PC-9 (cell line): ENCODE measurements around the gene UNC119B. TPM values are rescaled to one million over a fixed set of nuclear protein-coding genes. Genes with fewer than 3 reads are reported as not detected.
A peak's percentile ranks its signal among the peaks of the same experiment; 100 is the strongest.
"Not testable (repeated sequence)": the region's sequence is repeated elsewhere in the genome, so short reads cannot be mapped to it uniquely, and the experiment has no call there.

Experiments used
- BruUV-seq: library from RNA; stranded (reverse); fragments of 400-500 nt; replicated peaks from 2 replicates; lab custom pipeline; 2021; lab: Mats Ljungman, UMichigan
- CTCF ChIA-PET: fragments of 300-600 bp; sonication (Branson Sonifier 250); formaldehyde crosslinking; loops from one replicate; lab custom pipeline; 2022; ENCODE audit warnings: antibody characterized with exemption; lab: Charles Lee
- POLR2A ChIA-PET: fragments of 300-600 bp; sonication (Branson Sonifier 250); formaldehyde crosslinking; loops from one replicate; lab custom pipeline; 2022; ENCODE audit warnings: antibody characterized with exemption; ENCODE audit not compliant: unreplicated experiment; lab: Charles Lee
- DNase-seq, 2 experiments: peaks; one replicate each; pipeline versions ENCODE4 v3.0.0 to v3.0.0-alpha.2; 2015 to 2022; ENCODE audit warnings: mixed read lengths in 1 of 2
- H2AFZ ChIP-seq: fragments of 200-600 bp; sonication (generic); 2 replicates; pipeline ENCODE4 v1.8.1; 2017; ENCODE audit warnings: antibody characterized with exemption
- H3F3A ChIP-seq: fragments of 200-600 bp; sonication (generic); 2 replicates; pipeline ENCODE4 v1.8.1; 2017; ENCODE audit warnings: antibody characterized with exemption, mild to moderate bottlenecking, low read depth; ENCODE audit not compliant: insufficient read depth
- H3K27ac ChIP-seq: fragments of 200-600 bp; sonication (generic); 2 replicates; pipeline ENCODE4 v1.6.1; 2016; ENCODE audit warnings: mixed run types
- H3K27me3 ChIP-seq: fragments of 200-600 bp; sonication (generic); 2 replicates; pipeline ENCODE4 v1.6.1; 2016; ENCODE audit warnings: low read depth, mixed run types; ENCODE audit not compliant: insufficient read depth
- H3K36me3 ChIP-seq: fragments of 200-600 bp; sonication (generic); 2 replicates; pipeline ENCODE4 v1.6.1; 2016; ENCODE audit warnings: low read depth, mixed run types
- H3K4me1 ChIP-seq: fragments of 200-600 bp; sonication (generic); replicated peaks from 2 replicates; pipeline ENCODE4 v1.6.1; 2016; ENCODE audit warnings: mixed run types; ENCODE audit not compliant: insufficient read depth
- H3K4me2 ChIP-seq: fragments of 200-600 bp; sonication (generic); 2 replicates; pipeline ENCODE4 v1.6.1; 2017; ENCODE audit warnings: mixed run types
- H3K4me3 ChIP-seq: fragments of 200-600 bp; sonication (generic); 2 replicates; pipeline ENCODE4 v1.6.1; 2016; ENCODE audit warnings: mixed run types
- H3K79me2 ChIP-seq: fragments of 200-600 bp; sonication (generic); 2 replicates; pipeline ENCODE4 v1.6.1; 2017; ENCODE audit warnings: low read depth, mixed run types
- H3K9me2 ChIP-seq: fragments of 200-600 bp; sonication (generic); 2 replicates; pipeline ENCODE4 v1.8.1; 2017; ENCODE audit warnings: mild to moderate bottlenecking; ENCODE audit not compliant: insufficient read depth
- H3K9me3 ChIP-seq: fragments of 200-600 bp; sonication (generic); 2 replicates; pipeline ENCODE4 v1.8.1; 2016; ENCODE audit warnings: low read depth; ENCODE audit not compliant: insufficient read depth
- H4K20me1 ChIP-seq: fragments of 200-600 bp; sonication (generic); 2 replicates; pipeline ENCODE4 v1.8.1; 2017; ENCODE audit not compliant: insufficient read depth
- CTCF ChIP-seq: fragments of 200-600 bp; sonication (generic); conservative IDR thresholded peaks from 2 replicates; pipeline ENCODE4 v1.6.1; 2017; ENCODE audit warnings: mixed run types, antibody characterized with exemption, mild to moderate bottlenecking, moderate library complexity
- EZH2 ChIP-seq: fragments of 200-600 bp; sonication (generic); IDR thresholded peaks from 2 replicates; pipeline ENCODE4 v1.8.0; 2017; ENCODE audit warnings: antibody characterized with exemption, low read depth
- intact Hi-C: fragments of 100-400 bp; cut with micrococcal nuclease; formaldehyde crosslinking; loops from one replicate; pipeline ENCODE4 v1.10.0; 2022; ENCODE audit not compliant: unreplicated experiment
- total RNA-seq: library from RNA; stranded (reverse); gene quantifications from 2 replicates; pipeline ENCODE4 v1.2.3, GENCODE V29; 2021

Gene UNC119B
- total RNA-seq, 1 experiment from 2014 or later = 25.9 TPM

- Histone ChIP-seq H3K9me2 (no peaks in the 10 kb centered on the region), H3F3A (peaks cover 11% of the 10 kb centered on the region; the same call in 1 of the 2 replicates), H3K36me3 (no peaks in the 10 kb centered on the region), H4K20me1 (no peaks in the 10 kb centered on the region), H3K27me3 (no peaks in the 10 kb centered on the region), H3K4me3 (peak within 1 kb of the TSS; percentile 65), H3K4me2 (peak within 1 kb of the TSS; percentile 80), H3K79me2 (no peaks in the 10 kb centered on the region), H2AFZ (peak within 1 kb of the TSS; percentile 82), H3K9me3 (no peaks in the 10 kb centered on the region), H3K4me1 (no peaks in the 10 kb centered on the region; the same call in 1 of the 2 replicates), H3K27ac (no peak within 1 kb of the TSS)
- CTCF ChIA-PET = no interaction called here
- BruUV-seq = no TSS peak
- TF ChIP-seq CTCF (no peak), EZH2 (no peak)
- POLR2A ChIA-PET = interaction anchor here (0.6 kb wide), 1 partner anchor 435 kb away, joined by 5 read pairs; no protein-coding TSS in a partner anchor
- intact Hi-C loops = no loop called here
- DNase-seq = peak; percentile 67 to 88
These were observed 15.6 kb downstream of the UNC119B start, which contains the start of gene ACADS for GRCh38 chr12:120725659-120726509. TSS of gene ACADS (plus strand) at chr12:120725826. CDS start at chr12:120725886, 60 bp downstream.

- BruUV-seq = no TSS peak
- intact Hi-C loops = no loop called here
- H3F3A ChIP-seq = peaks cover 11% of the 10 kb centered on the region; the same call in 1 of the 2 replicates
- H3K36me3 ChIP-seq = no peaks in the 10 kb centered on the region
- peak overlapping the region; percentile 65; the same call in 1 of the 2 replicates for H3K4me3 ChIP-seq
- H2AFZ ChIP-seq = no peak overlapping the region; the same call in 1 of the 2 replicates
- no peaks in the 10 kb centered on the region for H3K79me2 ChIP-seq
- no peak for DNase-seq
- no peaks in the 10 kb centered on the region for H3K9me2 ChIP-seq
- peak overlapping the region; percentile 80 for H3K4me2 ChIP-seq
- no peaks in the 10 kb centered on the region; the same call in 1 of the 2 replicates for H3K4me1 ChIP-seq
- ChIA-PET CTCF (no interaction called here), POLR2A (no interaction called here)
- H3K9me3 ChIP-seq = no peaks in the 10 kb centered on the region
- H3K27me3 ChIP-seq = no peaks in the 10 kb centered on the region
- H3K27ac ChIP-seq = no peak overlapping the region
- TF ChIP-seq EZH2 (no peak), CTCF (no peak)
- H4K20me1 ChIP-seq = no peaks in the 10 kb centered on the region
These were observed 16.2 kb downstream of the UNC119B start for GRCh38 chr12:120726510-120726793.

- intact Hi-C loops = no loop called here
- Histone ChIP-seq H3K36me3 (no peaks in the 10 kb centered on the region), H2AFZ (no peak overlapping the region), H3K4me3 (no peak overlapping the region), H3K9me2 (no peaks in the 10 kb centered on the region), H4K20me1 (no peaks in the 10 kb centered on the region), H3K79me2 (no peaks in the 10 kb centered on the region), H3K4me2 (no peak overlapping the region), H3K27ac (no peak overlapping the region), H3F3A (peaks cover 11% of the 10 kb centered on the region; the same call in 1 of the 2 replicates), H3K27me3 (no peaks in the 10 kb centered on the region), H3K9me3 (no peaks in the 10 kb centered on the region), H3K4me1 (no peaks in the 10 kb centered on the region; the same call in 1 of the 2 replicates)
- TF ChIP-seq EZH2 (no peak), CTCF (no peak)
- ChIA-PET CTCF (no interaction called here), POLR2A (no interaction called here)
- no TSS peak for BruUV-seq
- DNase-seq = no peak
These were observed 16.7 kb downstream of the UNC119B start for GRCh38 chr12:120726961-120727360.

- CTCF ChIA-PET, POLR2A ChIA-PET, H2AFZ ChIP-seq, H3K36me3 ChIP-seq, H4K20me1 ChIP-seq, H3K4me1 ChIP-seq, H3K27me3 ChIP-seq, intact Hi-C loops, H3K4me3 ChIP-seq, H3K79me2 ChIP-seq, DNase-seq, H3K27ac ChIP-seq, H3F3A ChIP-seq, H3K9me3 ChIP-seq, H3K9me2 ChIP-seq, BruUV-seq, H3K4me2 ChIP-seq: not testable (repeated sequence)
These were observed 21.9 kb downstream of the UNC119B start for GRCh38 chr12:120732198-120732597.
